Cardiac muscle cell (in vitro differentiated cells and primary cell): ENCODE measurements around the gene RC3H2. TPM values are rescaled to one million over a fixed set of nuclear protein-coding genes. Genes with fewer than 3 reads are reported as not detected.

ENCODE experiments used
- DNase-seq, 2 donors: peaks; one replicate each; pipeline versions ENCODE4 v3.0.0 to v3.0.0-alpha.2; 2010 to 2017; ENCODE audit warnings: low read depth in 1 of 2, low spot score in 1 of 2
- H3K27ac ChIP-seq: fragments of 200-600 bp; sonication (generic); 2 replicates; pipeline ENCODE4 v1.5.1; 2016
- H3K27me3 ChIP-seq: fragments of 200-600 bp; sonication (generic); 2 replicates; pipeline ENCODE4 v1.6.0; 2016; ENCODE audit warnings: control low read depth
- H3K36me3 ChIP-seq: fragments of 200-600 bp; sonication (generic); 2 replicates; pipeline ENCODE4 v1.5.1; 2016; ENCODE audit warnings: control low read depth
- H3K4me1 ChIP-seq: fragments of 200-600 bp; sonication (generic); 2 replicates; pipeline ENCODE4 v1.8.1; 2017; ENCODE audit warnings: low read depth, mild to moderate bottlenecking, mixed run types
- H3K4me3 ChIP-seq: fragments of 200-600 bp; sonication (generic); 2 replicates; pipeline ENCODE4 v1.5.1; 2016; ENCODE audit warnings: mild to moderate bottlenecking
- H3K9me3 ChIP-seq: fragments of 200-600 bp; sonication (generic); 2 replicates; pipeline ENCODE4 v1.5.1; 2017; ENCODE audit warnings: low read depth, mild to moderate bottlenecking, control low read depth
- polyA plus RNA-seq: library from polyadenylated mRNA; unstranded; fragments of >200 nt; fragmentation: Nextera tagmentation; extraction: Ambion mirVana; gene quantifications from 2 replicates; pipeline ENCODE4 v1.2.1, GENCODE V29; 2016
- total RNA-seq: library from RNA; depleted of rRNA; stranded (reverse); fragments of >200 nt; gene quantifications from 2 replicates; pipeline ENCODE4 v1.2.3, GENCODE V29; 2016
- TF ChIP-seq, protein P1 (sequence below): IDR thresholded peaks from 2 replicates; pipeline ENCODE4 v1.5.1; 2012; ENCODE audit warnings: low read depth, mild to moderate bottlenecking, low read length

RC3H2 gene
- total and polyA plus RNA-seq, 2 experiments from 2014 or later, result 31.1 to 57.7 TPM

DNA sequence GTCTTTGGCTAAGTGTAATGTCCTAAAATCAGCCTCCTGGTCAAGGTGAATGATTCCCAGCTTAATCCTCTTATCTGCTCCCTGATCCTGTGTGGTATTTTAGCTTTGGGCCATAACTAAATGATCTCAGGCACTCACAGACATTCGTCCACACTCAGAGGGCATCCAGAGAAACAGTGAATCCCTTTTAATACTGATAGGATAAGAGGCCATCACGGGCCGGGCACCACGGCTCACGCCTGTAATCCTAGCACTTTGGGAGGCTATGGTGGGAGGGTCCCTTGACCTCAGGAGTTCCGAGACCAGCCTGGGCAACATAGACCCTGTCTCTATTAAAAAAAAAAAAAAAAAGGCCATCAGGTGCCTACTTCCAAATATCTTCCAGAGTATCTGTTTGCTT, 83.1 kb downstream of the RC3H2 start:
- H3K27me3 ChIP-seq, result no peaks in the 10 kb centered on the region
- H3K36me3 ChIP-seq, result peaks cover 37% of the 10 kb centered on the region
- peaks cover 8% of the 10 kb centered on the region for H3K4me1 ChIP-seq
- DNase-seq, result no peak
- no peak overlapping the region for H3K4me3 ChIP-seq
- no peaks in the 10 kb centered on the region for H3K9me3 ChIP-seq
- TF ChIP-seq, protein P1, sequence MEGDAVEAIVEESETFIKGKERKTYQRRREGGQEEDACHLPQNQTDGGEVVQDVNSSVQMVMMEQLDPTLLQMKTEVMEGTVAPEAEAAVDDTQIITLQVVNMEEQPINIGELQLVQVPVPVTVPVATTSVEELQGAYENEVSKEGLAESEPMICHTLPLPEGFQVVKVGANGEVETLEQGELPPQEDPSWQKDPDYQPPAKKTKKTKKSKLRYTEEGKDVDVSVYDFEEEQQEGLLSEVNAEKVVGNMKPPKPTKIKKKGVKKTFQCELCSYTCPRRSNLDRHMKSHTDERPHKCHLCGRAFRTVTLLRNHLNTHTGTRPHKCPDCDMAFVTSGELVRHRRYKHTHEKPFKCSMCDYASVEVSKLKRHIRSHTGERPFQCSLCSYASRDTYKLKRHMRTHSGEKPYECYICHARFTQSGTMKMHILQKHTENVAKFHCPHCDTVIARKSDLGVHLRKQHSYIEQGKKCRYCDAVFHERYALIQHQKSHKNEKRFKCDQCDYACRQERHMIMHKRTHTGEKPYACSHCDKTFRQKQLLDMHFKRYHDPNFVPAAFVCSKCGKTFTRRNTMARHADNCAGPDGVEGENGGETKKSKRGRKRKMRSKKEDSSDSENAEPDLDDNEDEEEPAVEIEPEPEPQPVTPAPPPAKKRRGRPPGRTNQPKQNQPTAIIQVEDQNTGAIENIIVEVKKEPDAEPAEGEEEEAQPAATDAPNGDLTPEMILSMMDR, result no peak
- H3K27ac ChIP-seq, result no peak overlapping the region

DNA sequence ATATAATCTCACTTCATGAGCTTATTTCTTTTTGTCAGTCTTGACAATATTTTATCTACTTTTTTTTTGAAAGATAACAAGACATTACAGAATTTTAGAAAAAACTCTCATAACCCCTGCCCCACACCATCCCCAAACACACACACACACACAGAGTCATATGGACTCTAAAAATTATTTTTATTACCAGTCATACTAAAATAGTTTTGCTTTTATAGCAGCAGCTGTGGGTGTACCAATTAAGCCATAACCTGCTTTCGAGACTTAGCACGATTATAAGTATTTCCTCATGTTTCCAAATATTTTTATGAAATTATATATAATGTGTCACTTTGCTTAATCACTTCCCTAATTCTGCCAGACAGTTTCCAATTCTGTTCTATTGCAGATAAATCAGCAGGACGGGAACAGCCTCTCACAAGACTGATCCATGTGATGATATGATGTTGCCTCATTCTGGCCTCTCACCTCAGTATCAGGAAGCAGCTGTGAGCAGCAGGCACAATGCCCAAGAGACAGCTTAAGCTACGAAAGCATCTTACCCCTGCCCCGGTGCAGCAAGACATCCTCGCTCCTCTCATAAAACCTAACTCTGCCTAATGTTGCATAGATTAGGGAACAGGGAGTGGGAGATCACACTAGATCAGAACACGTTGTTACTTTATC, 83.7 kb downstream of the RC3H2 start:
- DNase-seq, result peak in 1 of 2 donors; percentile 59
- Histone ChIP-seq H3K4me3 (no peak overlapping the region), H3K27me3 (no peaks in the 10 kb centered on the region), H3K36me3 (peaks cover 37% of the 10 kb centered on the region), H3K4me1 (peaks cover 2% of the 10 kb centered on the region), H3K27ac (no peak overlapping the region), H3K9me3 (no peaks in the 10 kb centered on the region)
- TF ChIP-seq, protein P1, result no peak

DNA sequence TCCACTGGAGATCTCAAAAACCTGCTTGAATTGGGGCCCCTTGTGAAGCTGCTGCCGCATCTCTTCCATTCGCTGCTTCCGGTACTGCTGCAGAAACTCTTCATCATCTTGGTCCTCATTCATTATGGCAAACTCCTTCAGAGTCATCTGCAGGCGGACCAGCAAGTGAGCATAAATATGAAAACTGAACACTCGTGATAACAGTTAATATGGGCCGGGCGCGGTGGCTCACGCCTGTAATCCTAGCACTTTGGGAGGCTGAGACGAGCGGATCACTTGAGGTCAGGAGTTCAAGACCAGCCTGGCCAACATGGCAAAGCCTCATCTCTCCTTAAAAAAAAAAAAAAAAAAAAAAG, 84.7 kb downstream of the RC3H2 start:
- Histone ChIP-seq H3K4me1 (no peaks in the 10 kb centered on the region), H3K4me3 (no peak overlapping the region), H3K36me3 (peaks cover 33% of the 10 kb centered on the region), H3K27me3 (no peaks in the 10 kb centered on the region), H3K9me3 (no peaks in the 10 kb centered on the region), H3K27ac (no peak overlapping the region)
- TF ChIP-seq, protein P1, result no peak
- no peak for DNase-seq

- H3K4me1 ChIP-seq, result no peaks in the 10 kb centered on the region
- peaks cover 33% of the 10 kb centered on the region for H3K36me3 ChIP-seq
- no peaks in the 10 kb centered on the region for H3K27me3 ChIP-seq
- H3K27ac ChIP-seq, result no peak overlapping the region
- H3K9me3 ChIP-seq, result no peaks in the 10 kb centered on the region
- TF ChIP-seq, protein P1, result no peak
- peak in 1 of 2 donors; percentile 53 for DNase-seq
- no peak overlapping the region for H3K4me3 ChIP-seq
These were observed 85.2 kb downstream of the RC3H2 start for GRCh38 chr9:122819791-122820489.

DNA sequence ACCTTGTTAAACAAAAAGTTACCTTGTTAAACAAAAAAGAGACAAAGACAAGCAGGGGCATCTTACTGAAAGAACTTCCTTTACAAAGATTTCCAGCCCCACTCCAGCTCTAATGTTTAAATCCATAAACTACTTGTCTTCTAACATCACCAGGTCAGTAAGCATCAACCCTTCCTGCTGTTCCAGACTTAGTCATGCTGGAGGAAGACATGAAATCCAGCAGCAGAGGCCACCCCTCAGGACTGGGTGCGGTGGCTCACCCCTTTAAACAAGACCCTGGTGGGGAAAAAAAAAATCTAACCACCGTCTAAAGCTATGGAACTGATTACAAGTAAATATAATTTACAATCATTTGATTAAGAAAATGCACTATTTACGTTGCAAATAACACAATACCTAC, 85.8 kb downstream of the RC3H2 start:
- TF ChIP-seq, protein P1, result no peak
- DNase-seq, result no peak
- H3K27me3 ChIP-seq, result no peaks in the 10 kb centered on the region
- peaks cover 29% of the 10 kb centered on the region for H3K36me3 ChIP-seq
- H3K4me3 ChIP-seq, result no peak overlapping the region
- no peaks in the 10 kb centered on the region for H3K4me1 ChIP-seq
- no peak overlapping the region for H3K27ac ChIP-seq
- H3K9me3 ChIP-seq, result no peaks in the 10 kb centered on the region
